ENCODE measurements around the gene FCN2.

The FCN2 gene

GRCh38 chr9:134850611-134851010, 30.0 kb upstream of the FCN2 start:
- Histone ChIP-seq H3F3A (ENCODE audit: insufficient read depth, low read length) (no peaks in the 10 kb centered on the region), H3K79me2 (ENCODE audit: low read length) (no peaks in the 10 kb centered on the region), H3K9ac (ENCODE audit: low read length) (no peak overlapping the region), H4K20me1 (ENCODE audit: insufficient read depth, low read length) (no peaks in the 10 kb centered on the region), H3K4me2 (ENCODE audit: low read depth, low read length) (no peak overlapping the region), H2AFZ (ENCODE audit: low read length) (no peak overlapping the region), H3K27me3 (replicated peaks; ENCODE audit: insufficient read depth, low read length) (peaks cover 8% of the 10 kb centered on the region), H3K4me1 (ENCODE audit: low read length) (no peaks in the 10 kb centered on the region), H3K4me3 (ENCODE audit: low read length) (no peak overlapping the region), H3K27ac (ENCODE audit: low read length) (no peak overlapping the region), H3K9me3 (replicated peaks; ENCODE audit: insufficient read depth, low read length) (no peaks in the 10 kb centered on the region), H3K9me2 (replicated peaks; ENCODE audit: insufficient read depth, low read length) (no peaks in the 10 kb centered on the region), H3K36me3 (replicated peaks; ENCODE audit: insufficient read depth, low read length) (no peaks in the 10 kb centered on the region)
- DNase-seq, result no peak
- TF ChIP-seq, protein P1, sequence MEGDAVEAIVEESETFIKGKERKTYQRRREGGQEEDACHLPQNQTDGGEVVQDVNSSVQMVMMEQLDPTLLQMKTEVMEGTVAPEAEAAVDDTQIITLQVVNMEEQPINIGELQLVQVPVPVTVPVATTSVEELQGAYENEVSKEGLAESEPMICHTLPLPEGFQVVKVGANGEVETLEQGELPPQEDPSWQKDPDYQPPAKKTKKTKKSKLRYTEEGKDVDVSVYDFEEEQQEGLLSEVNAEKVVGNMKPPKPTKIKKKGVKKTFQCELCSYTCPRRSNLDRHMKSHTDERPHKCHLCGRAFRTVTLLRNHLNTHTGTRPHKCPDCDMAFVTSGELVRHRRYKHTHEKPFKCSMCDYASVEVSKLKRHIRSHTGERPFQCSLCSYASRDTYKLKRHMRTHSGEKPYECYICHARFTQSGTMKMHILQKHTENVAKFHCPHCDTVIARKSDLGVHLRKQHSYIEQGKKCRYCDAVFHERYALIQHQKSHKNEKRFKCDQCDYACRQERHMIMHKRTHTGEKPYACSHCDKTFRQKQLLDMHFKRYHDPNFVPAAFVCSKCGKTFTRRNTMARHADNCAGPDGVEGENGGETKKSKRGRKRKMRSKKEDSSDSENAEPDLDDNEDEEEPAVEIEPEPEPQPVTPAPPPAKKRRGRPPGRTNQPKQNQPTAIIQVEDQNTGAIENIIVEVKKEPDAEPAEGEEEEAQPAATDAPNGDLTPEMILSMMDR (IDR thresholded peaks at IDR 0.05; ENCODE audit: low read length), result no peak
- no peak for TF ChIP-seq EZH2 (optimal IDR thresholded peaks at IDR 0.05; ENCODE audit: low read depth, low read length)
- TF ChIP-seq EZH2phosphoT487 (IDR thresholded peaks at IDR 0.05; ENCODE audit: low read length), result no peak

- H3K9me2 ChIP-seq (replicated peaks; ENCODE audit: insufficient read depth, low read length), result no peaks in the 10 kb centered on the region
- TF ChIP-seq, protein P1 (IDR thresholded peaks at IDR 0.05; ENCODE audit: low read length), result no peak
- TF ChIP-seq EZH2phosphoT487 (IDR thresholded peaks at IDR 0.05; ENCODE audit: low read length) (no peak), EZH2 (optimal IDR thresholded peaks at IDR 0.05; ENCODE audit: low read depth, low read length) (no peak)
- H3K79me2 ChIP-seq (ENCODE audit: low read length), result no peaks in the 10 kb centered on the region
- peaks cover 8% of the 10 kb centered on the region; the same call in 1 of the 2 replicates for H3K27me3 ChIP-seq (replicated peaks; ENCODE audit: insufficient read depth, low read length)
- H3K4me1 ChIP-seq (ENCODE audit: low read length), result no peaks in the 10 kb centered on the region
- DNase-seq, result no peak
- no peaks in the 10 kb centered on the region for H4K20me1 ChIP-seq (ENCODE audit: insufficient read depth, low read length)
- H3K36me3 ChIP-seq (replicated peaks; ENCODE audit: insufficient read depth, low read length), result no peaks in the 10 kb centered on the region
- H3K27ac ChIP-seq (ENCODE audit: low read length), result no peak overlapping the region
- H3K4me3 ChIP-seq (ENCODE audit: low read length), result no peak overlapping the region
- no peaks in the 10 kb centered on the region for H3F3A ChIP-seq (ENCODE audit: insufficient read depth, low read length)
- no peak overlapping the region for H2AFZ ChIP-seq (ENCODE audit: low read length)
- no peaks in the 10 kb centered on the region for H3K9me3 ChIP-seq (replicated peaks; ENCODE audit: insufficient read depth, low read length)
- no peak overlapping the region for H3K9ac ChIP-seq (ENCODE audit: low read length)
- H3K4me2 ChIP-seq (ENCODE audit: low read depth, low read length), result no peak overlapping the region
Observed at GRCh38 chr9:134851020-134851419, 29.6 kb upstream of the FCN2 start.

DNA sequence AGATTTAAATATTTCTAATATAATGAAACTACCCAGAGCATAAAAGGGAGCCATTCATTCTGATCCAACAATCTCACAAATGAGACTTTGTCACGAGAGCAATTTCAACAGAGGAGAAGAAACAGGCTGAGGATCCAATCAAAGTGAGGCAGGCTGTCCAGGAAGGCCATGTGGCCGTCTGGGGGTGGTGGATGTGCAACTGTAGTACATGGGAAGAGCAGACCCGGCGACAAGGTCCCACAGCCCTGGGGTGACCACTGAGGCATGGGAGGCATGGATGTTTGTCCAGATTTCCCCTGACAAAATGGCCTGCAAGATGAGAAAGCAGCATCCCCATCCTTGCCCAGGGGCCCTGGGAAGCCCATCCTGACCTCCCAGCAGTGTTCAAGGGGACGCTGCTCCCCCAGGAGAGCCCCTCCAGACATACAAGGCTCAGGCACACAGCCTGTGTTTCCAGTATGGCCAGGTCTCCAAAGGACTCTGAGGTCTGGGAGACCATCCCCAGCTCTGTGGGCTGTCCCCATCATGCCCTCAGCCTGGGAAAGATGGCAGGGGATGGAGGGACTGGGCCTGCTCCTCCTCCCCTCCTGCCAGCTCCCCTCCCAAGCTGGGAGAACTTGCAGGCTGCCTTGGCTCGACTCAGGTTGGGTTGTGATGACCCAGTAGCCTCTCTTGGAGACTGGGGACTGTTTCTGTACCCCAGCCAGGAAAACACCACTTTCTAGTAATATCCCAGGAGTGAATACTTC, 27.5 kb upstream of the FCN2 start:
- no peak overlapping the region for H3K27ac ChIP-seq (ENCODE audit: low read length)
- H3K4me1 ChIP-seq (ENCODE audit: low read length), result no peaks in the 10 kb centered on the region
- no peaks in the 10 kb centered on the region for H3K9me2 ChIP-seq (replicated peaks; ENCODE audit: insufficient read depth, low read length)
- H3K27me3 ChIP-seq (replicated peaks; ENCODE audit: insufficient read depth, low read length), result peaks cover 15% of the 10 kb centered on the region; the same call in 1 of the 2 replicates
- TF ChIP-seq EZH2phosphoT487 (IDR thresholded peaks at IDR 0.05; ENCODE audit: low read length) (no peak), EZH2 (optimal IDR thresholded peaks at IDR 0.05; ENCODE audit: low read depth, low read length) (no peak)
- TF ChIP-seq, protein P1 (IDR thresholded peaks at IDR 0.05; ENCODE audit: low read length), result no peak
- no peak overlapping the region for H3K4me2 ChIP-seq (ENCODE audit: low read depth, low read length)
- H3K9me3 ChIP-seq (replicated peaks; ENCODE audit: insufficient read depth, low read length), result no peaks in the 10 kb centered on the region
- no peak overlapping the region for H3K4me3 ChIP-seq (ENCODE audit: low read length)
- no peak for DNase-seq
- H3K36me3 ChIP-seq (replicated peaks; ENCODE audit: insufficient read depth, low read length), result no peaks in the 10 kb centered on the region
- no peaks in the 10 kb centered on the region for H4K20me1 ChIP-seq (ENCODE audit: insufficient read depth, low read length)
- no peaks in the 10 kb centered on the region for H3K79me2 ChIP-seq (ENCODE audit: low read length)
- no peaks in the 10 kb centered on the region for H3F3A ChIP-seq (ENCODE audit: insufficient read depth, low read length)
- no peak overlapping the region for H3K9ac ChIP-seq (ENCODE audit: low read length)
- H2AFZ ChIP-seq (ENCODE audit: low read length), result no peak overlapping the region

Data from MM.1S (cell line).